Gastroesophageal sphincter (tissue), 4 donors: ENCODE data around the gene COL5A1. TPM values are rescaled to one million over a fixed set of nuclear protein-coding genes. Genes with fewer than 3 reads are reported as not detected.

Experiments
- ATAC-seq: fragments of 150-250 bp; one replicate; pipeline ENCODE4 v1.9.1; 2016; ENCODE audit warnings: mild to moderate bottlenecking, moderate library complexity
- H3K27ac ChIP-seq, 4 donors: fragments of 200-600 bp; sonication (generic) in 3 of 4; 1 replicate in 3 of 4; 2 replicates in 1 of 4; pipeline ENCODE4 v1.5.1; 2016 to 2019
- H3K27me3 ChIP-seq: fragments of 200-600 bp; sonication (generic); one replicate; pipeline ENCODE4 v1.5.1; 2019
- H3K36me3 ChIP-seq, 2 donors: fragments of 200-600 bp; sonication (generic); one replicate each; pipeline ENCODE4 v1.5.1; 2019; ENCODE audit warnings: control low read depth in 1 of 2
- H3K4me1 ChIP-seq, 3 donors: fragments of 200-600 bp; sonication (generic); 1 replicate in 2 of 3; 2 replicates in 1 of 3; pipeline ENCODE4 v1.5.1; 2016 to 2019; ENCODE audit warnings: control low read depth in 2 of 3
- H3K4me3 ChIP-seq, 2 donors: fragments of 200-600 bp; sonication (generic); one replicate each; pipeline ENCODE4 v1.5.1; 2019; ENCODE audit warnings: mild to moderate bottlenecking in 1 of 2, moderate library complexity in 1 of 2
- H3K9me3 ChIP-seq, 3 donors: fragments of 200-600 bp; sonication (generic); one replicate each; pipeline ENCODE4 v1.5.1; 2017 to 2019; ENCODE audit warnings: control low read depth in 2 of 3
- CTCF ChIP-seq, 4 experiments: fragments of 200-600 bp in 2 of 4; fragments of 450-650 bp in 2 of 4; sonication (generic) in 1 of 4; IDR thresholded peaks; one replicate each; pipeline ENCODE4 v1.5.1; 2017 to 2019; ENCODE audit warnings: antibody characterized with exemption in 4 of 4, mild to moderate bottlenecking in 2 of 4, moderate library complexity in 2 of 4
- EP300 ChIP-seq: sonication (generic); formaldehyde crosslinking; IDR thresholded peaks from one replicate; pipeline ENCODE4 v1.6.1; 2017; ENCODE audit warnings: antibody characterized with exemption, mild to moderate bottlenecking
- POLR2A ChIP-seq, 2 donors: fragments of 450-650 bp; IDR thresholded peaks; one replicate each; pipeline ENCODE4 v1.6.1; 2017; ENCODE audit warnings: antibody characterized with exemption in 2 of 2, mild to moderate bottlenecking in 2 of 2, moderate library complexity in 1 of 2
- POLR2AphosphoS5 ChIP-seq: sonication (generic); formaldehyde crosslinking; IDR thresholded peaks from one replicate; pipeline ENCODE4 v1.6.1; 2017; ENCODE audit warnings: antibody characterized with exemption
- WGBS, 2 donors: methylation state at CpG; one replicate each; pipeline ENCODE4 v1.1.5; 2018; ENCODE audit warnings: low coverage in 1 of 2; 5-methylcytosine and 5-hydroxymethylcytosine counted together
- total RNA-seq, 4 donors: library from RNA; depleted of rRNA; stranded (reverse); fragments of >200 nt; gene quantifications; one replicate each; pipeline ENCODE4 v1.1.0, GENCODE V29; 2016

The COL5A1 gene
- total RNA-seq, 4 donors from 2014 or later = 48.5 to 86.4 (median 74.9) TPM

- Histone ChIP-seq H3K4me3 (no peak overlapping the region), H3K27me3 (peaks cover 8% of the 10 kb centered on the region), H3K9me3 (no peaks in the 10 kb centered on the region), H3K36me3 (no peaks in the 10 kb centered on the region), H3K27ac (no peak overlapping the region), H3K4me1 (peaks cover 0 to 8% (median 0%) of the 10 kb centered on the region in 3 donors)
- ATAC-seq = no peak
- WGBS, 2 donors = 86 to 90% methylated on average over 3 to 8 of the region's 13 CpGs
- TF ChIP-seq EP300 (no peak), POLR2AphosphoS5 (no peak)
Observed at GRCh38 chr9:134606951-134607731, 34.5 kb upstream of the COL5A1 start.

DNA sequence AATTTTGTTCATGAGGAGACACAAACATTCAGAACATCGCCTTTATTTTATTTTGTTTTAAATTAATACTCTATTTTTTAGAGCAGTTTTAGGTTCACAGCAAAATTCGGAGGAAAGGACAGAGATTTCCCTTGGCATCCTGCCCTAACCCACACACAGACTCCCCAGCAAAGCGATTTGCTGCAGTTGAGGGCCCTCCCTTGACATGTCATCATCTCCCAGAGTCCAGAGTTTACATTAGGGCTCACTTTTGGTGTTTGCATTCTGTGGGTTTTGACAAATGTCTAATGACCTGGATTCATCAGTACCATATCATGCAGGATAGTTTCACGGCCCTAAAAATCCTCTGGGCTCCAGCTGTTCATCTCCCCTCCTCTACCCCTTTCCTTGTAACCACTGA lies 33.6 kb upstream of the COL5A1 start:
- TF ChIP-seq CTCF (IDR thresholded peaks at IDR 0.05) (no peak), POLR2AphosphoS5 (no peak), POLR2A (IDR thresholded peaks at IDR 0.05) (no peak), EP300 (no peak)
- no peak for ATAC-seq
- H3K4me1 ChIP-seq = peaks cover 0 to under 1% (median 0%) of the 10 kb centered on the region in 3 donors
- peaks cover under 1% of the 10 kb centered on the region for H3K27me3 ChIP-seq
- H3K4me3 ChIP-seq = no peak overlapping the region
- H3K9me3 ChIP-seq = peaks cover 0 to 8% (median 0%) of the 10 kb centered on the region in 3 donors
- no peak overlapping the region for H3K27ac ChIP-seq
- no peaks in the 10 kb centered on the region for H3K36me3 ChIP-seq
- 36 to 77% methylated on average over 4 of the region's 4 CpGs for WGBS, 2 donors

- H3K4me3 ChIP-seq = no peak overlapping the region
- H3K27ac ChIP-seq = no peak overlapping the region
- no peak for ATAC-seq
- TF ChIP-seq POLR2AphosphoS5 = no peak
- TF ChIP-seq EP300 = no peak
- TF ChIP-seq POLR2A (IDR thresholded peaks at IDR 0.05) = no peak
- no peak for TF ChIP-seq CTCF (IDR thresholded peaks at IDR 0.05)
- peaks cover 0 to 8% (median 0%) of the 10 kb centered on the region in 3 donors for H3K9me3 ChIP-seq
- H3K27me3 ChIP-seq = no peaks in the 10 kb centered on the region
- 19 to 75% methylated on average over 4 of the region's 4 CpGs for WGBS, 2 donors
- no peaks in the 10 kb centered on the region for H3K4me1 ChIP-seq
- H3K36me3 ChIP-seq = no peaks in the 10 kb centered on the region
Observed at GRCh38 chr9:134611046-134611445, 30.6 kb upstream of the COL5A1 start.

DNA sequence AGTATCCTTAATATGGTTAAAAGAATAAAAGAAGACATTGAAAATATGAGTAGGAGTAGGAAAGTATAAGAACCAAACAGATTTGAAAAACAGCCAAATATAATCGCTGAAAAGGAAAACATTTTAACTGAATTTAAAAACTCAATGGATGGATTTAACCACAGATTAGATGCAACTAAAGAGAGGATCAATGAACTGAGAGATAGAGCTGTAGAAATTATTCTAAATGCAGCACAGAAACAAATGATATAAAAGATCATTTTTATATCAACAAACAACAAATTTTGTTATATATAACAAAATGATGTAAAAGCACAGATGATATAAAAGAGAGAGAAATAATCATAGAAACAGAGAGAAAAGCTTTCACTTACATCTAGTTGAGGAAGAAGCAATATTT lies 29.3 kb upstream of the COL5A1 start:
- H3K27me3 ChIP-seq = no peaks in the 10 kb centered on the region
- 85 to 92% methylated on average over 1 of the region's 1 CpG for WGBS, 2 donors
- peaks cover 0 to 8% (median 0%) of the 10 kb centered on the region in 3 donors for H3K9me3 ChIP-seq
- no peaks in the 10 kb centered on the region for H3K4me1 ChIP-seq
- no peak overlapping the region for H3K4me3 ChIP-seq
- no peak for TF ChIP-seq CTCF (IDR thresholded peaks at IDR 0.05)
- TF ChIP-seq POLR2AphosphoS5 = no peak
- no peak for TF ChIP-seq POLR2A (IDR thresholded peaks at IDR 0.05)
- TF ChIP-seq EP300 = no peak
- H3K36me3 ChIP-seq = no peaks in the 10 kb centered on the region
- ATAC-seq = no peak
- no peak overlapping the region for H3K27ac ChIP-seq

- H3K4me3 ChIP-seq = no peak overlapping the region
- no peak overlapping the region for H3K27ac ChIP-seq
- peaks cover 0 to 8% (median 0%) of the 10 kb centered on the region in 3 donors for H3K9me3 ChIP-seq
- TF ChIP-seq CTCF (IDR thresholded peaks at IDR 0.05) (no peak), POLR2AphosphoS5 (no peak), POLR2A (IDR thresholded peaks at IDR 0.05) (no peak), EP300 (no peak)
- no peaks in the 10 kb centered on the region for H3K36me3 ChIP-seq
- WGBS, 2 donors = 78 to 80% methylated on average over 1 of the region's 1 CpG
- ATAC-seq = no peak
- H3K4me1 ChIP-seq = no peaks in the 10 kb centered on the region
- no peaks in the 10 kb centered on the region for H3K27me3 ChIP-seq
Observed at GRCh38 chr9:134612715-134613114, 28.9 kb upstream of the COL5A1 start.
